NCI-H1105 (cell line): ENCODE measurements around the gene ELL.
"Not testable (repeated sequence)": the region's sequence is repeated elsewhere in the genome, so short reads cannot be mapped to it uniquely, and the experiment has no call there.

Source experiments
- DNase-seq: peaks from one replicate; lab custom pipeline; 2025; lab: John Stamatoyannopoulos, UW

Gene ELL

DNA sequence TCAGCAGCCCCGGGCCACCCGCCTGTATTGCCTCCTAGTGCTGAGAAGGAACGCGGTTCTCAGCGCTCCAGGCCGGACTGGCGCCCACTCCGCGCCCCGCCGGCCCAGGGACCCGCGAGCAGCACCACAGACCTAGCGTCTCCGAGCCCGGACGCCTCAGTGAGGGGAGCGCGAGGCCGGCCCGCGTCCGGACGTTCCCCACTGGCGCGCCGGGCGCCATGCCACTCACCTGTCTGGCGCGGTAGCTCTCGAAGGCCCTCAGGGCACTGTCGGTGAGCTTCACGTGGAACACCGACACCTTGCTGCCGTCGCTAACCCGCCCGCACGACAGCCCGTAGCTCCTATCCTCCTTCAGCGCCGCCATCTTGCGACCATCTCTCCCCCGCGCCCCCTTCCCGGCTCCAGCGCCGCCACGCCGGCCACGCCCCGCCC, at the start of gene ELL:
ELL (minus strand) TSS at position 379 of the 432 bp plus-strand sequence; CDS start at position 364, 15 bp downstream.
- DNase-seq = no peak

- DNase-seq = no peak
Observed at GRCh38 chr19:18568367-18568766, 46.5 kb upstream of the ELL start.

DNA sequence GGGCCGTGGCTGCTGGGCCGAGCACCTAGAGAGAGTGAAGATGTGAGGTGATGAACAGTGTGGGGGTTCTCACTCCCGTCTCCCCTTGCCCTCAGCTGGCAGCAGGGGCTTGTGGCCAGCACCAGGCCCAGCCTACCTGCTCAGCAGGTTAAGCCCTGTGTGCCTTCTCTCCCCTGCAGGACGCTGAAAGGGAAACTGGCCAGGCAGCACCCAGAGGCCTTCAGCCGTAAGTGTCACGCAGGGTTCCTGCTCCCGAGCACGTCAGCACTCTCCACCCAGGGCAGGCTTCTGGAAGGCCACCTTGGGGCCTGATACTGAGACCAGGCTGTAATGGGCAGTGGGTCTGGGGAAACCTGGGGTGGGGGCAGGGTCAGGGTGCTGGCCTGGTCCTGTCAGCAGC, 45.1 kb upstream of the ELL start:
- DNase-seq = no peak

GRCh38 chr19:18562086-18562485, 40.2 kb upstream of the ELL start:
- no peak for DNase-seq

DNA sequence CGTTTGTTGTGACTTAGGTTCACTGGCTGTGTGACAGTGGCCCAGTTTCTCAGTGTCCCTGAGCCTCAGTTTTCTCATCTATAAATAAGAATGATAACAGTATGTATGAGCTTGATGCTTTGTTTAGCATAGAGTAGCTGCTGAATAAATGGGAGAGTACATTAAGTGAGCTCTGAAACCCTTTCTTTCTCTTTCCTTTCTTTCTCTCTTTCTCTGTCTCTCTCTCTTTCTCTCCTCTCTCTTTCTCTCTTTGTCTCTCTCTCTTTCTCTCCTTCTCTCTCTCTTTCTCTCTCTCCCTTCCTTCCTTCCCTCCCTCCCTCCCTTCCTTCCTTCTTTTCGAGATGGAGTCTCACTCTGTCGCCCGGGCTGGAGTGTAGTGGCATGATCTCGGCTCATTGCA, 37.8 kb upstream of the ELL start:
- DNase-seq = no peak

DNA sequence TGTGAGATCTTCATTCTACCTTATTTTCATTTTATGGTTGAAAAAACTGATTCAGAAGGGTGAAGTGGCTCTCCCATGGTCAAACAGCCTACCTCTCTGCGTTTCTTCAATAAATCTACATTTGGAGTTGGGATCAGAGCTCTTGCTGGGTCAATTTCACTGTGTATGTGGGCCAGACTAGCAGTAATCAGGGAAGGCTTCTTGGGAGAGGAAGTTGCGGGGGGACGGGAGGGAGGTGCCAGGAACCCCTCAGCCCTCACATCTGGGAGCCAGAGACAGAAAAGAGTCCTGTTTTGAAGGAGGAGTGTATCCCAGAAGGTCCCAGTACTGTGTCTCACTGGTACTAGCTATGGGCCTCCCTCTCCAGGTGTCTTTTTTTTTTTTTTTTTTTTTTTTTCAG, 36.7 kb upstream of the ELL start:
- DNase-seq = no peak

DNA sequence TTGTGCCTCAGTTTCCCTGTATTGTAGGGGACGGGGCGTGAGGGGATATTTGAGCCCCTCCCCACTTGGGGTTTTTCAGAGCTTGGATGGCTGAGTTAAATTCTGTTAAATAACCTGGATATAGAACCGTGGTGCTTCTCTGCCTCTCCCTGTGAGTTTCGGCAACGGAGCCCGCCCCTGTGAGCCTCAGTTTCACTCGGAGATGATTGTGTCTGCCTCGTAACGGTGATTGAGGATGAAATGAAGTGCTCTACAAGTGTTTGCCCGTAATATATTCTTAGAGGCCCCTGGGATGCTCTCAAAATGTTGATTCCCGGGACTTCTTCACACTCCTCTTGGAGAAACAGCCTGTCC, 36.3 kb upstream of the ELL start:
- no peak for DNase-seq

DNA sequence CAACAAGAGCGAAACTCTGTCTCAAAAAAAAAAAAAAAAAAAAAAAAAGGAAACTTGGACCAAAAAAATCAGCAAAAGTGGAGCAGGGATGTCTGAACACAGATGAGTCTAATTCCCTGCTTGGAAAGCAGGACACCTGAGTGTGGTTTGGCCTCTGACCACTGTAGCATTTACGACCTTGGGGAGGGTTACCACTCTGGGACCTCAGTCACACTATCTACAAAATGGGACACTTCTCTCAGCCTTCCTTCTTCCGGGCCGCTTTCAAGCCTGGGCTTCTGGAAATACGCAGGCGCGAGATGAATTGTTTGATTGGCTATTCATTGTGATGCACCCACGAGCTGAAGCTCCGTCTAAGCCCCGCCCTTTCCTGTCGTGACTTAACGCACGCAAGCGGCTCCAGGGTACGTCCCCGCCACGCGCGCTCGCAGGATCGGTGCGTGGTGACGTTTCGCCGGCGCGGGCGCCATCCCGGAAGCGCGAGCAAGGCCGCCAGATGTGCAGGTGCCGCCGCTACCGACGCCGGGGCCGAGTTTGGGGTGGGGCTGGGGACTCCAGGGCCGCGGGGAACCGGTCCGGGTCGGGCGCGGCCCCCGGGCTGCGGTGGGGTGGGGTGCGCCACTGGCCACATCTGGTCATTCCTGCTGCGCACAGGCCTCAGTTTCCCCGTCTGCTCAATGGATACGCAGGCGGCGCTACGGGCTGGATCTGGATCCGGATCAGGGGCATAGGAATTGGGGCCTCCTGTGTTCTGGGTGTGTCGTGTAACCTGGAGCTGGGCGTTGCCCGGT, 35.7 kb upstream of the ELL start, which contains the start of gene KXD1:
KXD1 (plus strand) TSS at position 460 of the 791 bp plus-strand sequence. CDS start 4,187 bp downstream, outside the sequence.
- DNase-seq = peak; percentile 98

DNA sequence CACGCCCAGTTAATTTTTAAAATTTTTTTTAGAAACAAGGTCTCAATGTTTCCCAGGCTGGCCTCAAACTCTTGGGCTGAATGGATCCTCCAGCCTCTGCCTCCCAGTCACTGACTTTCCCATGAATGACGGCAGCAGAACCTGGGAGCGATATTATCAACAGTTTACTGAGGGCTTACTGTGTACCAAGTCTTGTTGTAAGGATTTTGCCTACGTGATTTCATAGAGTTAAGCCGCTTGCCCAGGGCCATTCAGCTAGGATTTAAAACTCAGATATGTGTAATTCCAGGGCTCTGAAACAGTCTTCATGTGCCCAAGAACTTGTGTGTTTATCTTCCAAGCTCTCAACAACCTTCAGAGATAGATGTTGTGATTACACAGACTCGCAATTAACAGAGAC, 29.8 kb upstream of the ELL start:
- DNase-seq = no peak

DNA sequence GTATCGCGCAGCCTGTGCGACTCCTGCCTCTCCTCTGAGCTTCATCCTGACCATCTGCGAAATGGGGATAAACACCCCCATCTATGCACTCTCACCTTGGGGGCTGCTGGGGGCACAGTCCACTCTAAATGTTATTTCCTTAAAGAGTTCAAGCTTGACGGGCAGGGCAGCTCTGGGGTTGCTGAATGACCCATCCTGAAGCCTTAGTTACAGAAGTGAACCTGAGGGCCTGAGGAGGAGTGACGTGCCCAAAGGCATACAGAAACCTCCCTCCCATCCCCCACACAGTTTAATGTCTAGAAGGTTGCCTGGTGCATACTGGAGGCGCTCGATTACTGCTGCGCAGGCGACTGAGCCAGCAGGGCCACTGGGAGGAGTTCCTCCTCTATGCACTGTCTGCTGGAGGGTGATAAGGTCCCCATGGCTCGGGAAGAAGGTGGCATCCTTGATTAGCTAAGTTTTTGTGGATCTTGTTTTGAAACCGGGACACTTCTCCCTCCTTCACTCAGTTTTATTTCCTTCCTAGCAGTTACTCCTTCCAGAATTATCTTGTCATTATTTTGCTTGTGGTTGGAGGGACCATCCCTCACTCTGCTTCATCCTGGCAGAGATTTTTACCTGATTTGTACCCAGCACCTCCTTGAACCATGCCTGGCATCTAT, 22.1 kb upstream of the ELL start:
- DNase-seq = no peak

GRCh38 chr19:18542941-18543813, 21.3 kb upstream of the ELL start, which contains the start of gene FKBP8:
FKBP8 (minus strand) TSS chr19:18543573; CDS start chr19:18541970, 1,603 bp downstream.
- DNase-seq = peak; percentile 89

DNA sequence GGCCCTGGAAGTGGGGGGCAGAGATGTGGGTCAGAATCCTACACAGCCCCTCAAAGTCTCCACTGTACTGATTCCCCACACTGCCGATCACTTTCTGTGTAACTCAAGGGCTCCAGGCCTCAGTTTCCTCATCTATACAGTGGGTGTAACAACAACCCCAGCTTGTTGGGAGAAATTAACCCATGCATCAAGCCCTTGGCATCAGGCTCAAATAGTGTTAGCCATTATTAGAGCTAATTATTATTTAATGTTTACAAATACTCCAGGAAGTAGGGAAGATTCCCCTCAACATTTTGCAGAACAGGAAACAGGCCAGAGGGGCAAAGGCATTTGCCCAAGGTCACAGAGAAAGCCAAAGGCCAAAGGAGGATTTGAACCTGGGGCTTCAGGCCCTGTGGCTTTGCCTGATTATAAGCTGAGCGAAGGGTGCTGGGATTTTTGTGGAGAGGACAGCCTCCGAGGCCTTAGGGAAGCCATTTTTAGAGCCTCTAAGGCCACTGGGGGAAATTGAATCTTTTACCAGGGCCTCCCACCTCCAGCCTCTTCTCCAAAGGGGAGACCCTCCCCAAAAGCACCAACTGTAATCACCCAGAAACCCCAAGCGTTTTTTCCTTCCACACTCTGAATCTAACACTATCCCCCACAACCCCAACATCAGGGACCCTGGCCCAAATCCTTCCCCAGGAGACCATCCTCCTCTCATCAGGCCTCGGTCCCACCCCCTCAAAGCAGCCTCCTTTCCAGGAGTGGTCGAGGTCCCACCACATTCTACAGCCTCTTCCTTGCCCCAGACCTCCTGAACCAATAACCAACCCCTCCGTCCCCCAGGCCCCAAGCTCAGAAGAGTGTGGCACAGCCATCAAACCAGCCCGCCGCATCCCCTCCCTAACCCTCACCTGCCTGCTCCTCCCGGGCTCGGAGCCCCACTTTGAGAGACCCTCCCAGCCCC, 20.4 kb upstream of the ELL start:
- peak; percentile 32 for DNase-seq

DNA sequence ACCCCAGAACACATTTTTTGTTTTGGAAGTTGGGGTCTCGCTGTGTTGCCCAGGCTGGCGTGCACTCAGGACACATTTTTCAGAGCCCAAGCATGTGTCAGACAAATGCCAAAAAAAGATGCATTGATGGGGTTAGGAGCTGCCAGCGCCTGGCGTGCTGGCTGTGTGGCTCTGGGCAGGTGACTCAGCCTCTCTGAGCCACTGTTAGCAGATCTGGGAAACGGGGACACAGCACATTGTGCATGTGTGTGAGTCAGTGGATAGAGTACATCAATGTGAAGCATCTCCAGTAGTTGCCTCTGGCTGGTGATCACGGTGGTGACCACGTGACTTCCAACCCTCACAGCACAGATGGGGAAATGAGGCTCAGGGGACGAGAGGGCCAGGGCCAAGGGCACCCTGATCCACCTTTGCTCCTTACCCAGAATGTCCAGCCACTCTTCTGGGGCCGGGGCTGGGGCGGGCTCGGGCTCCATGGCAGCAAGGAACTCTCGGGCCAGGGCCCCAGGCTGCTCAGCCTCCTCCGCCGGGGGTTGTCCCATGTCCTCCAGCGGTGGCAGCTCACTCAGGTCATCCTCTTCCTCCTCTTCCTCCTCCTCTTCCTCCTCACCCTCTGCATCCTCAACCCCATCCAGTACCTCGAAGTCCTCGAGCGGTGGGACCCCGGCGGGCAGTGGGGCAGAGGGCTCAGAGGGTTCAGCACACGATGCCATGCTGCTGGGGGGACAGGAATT, 19.6 kb upstream of the ELL start:
- no peak for DNase-seq

DNA sequence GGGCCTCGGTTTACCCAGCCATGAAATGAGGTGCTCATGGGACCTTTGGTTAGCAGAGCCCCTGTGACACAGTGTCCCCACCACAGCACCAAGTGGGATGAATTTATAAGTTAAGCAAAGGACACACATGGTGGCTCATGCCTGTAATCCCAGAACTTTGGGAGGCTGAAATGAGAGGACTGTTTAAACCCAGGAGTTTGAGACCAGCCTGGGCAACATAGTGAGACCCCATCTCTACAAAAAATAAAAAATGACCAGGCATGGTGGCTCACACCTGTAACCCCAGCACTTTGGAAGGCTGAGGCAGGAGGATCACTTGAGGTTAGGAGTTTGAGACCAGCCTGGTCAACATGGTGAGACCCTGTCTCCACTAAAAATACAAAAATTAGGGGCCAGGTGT, 18.3 kb upstream of the ELL start:
- not testable (repeated sequence) for DNase-seq

DNA sequence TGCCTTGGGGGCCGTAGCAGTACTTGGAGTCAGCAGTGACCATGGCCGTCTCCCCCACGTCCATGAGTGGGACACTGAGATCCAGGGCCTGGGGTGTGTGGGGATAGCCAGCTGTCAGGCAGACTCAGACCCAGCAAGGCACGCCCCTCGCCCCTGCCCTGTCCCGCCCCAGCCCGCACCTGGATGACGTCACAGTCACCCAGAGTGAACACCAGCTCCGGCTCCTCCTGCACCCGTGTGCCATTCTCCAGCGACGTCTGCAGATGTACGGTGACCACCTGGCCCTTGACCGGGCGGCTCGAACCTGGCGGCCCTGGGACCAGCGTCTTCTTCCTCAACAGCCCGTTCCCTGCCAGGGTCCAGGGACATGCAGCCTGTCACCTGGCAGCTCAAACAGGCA, 17.5 kb upstream of the ELL start:
- DNase-seq = no peak

- no peak for DNase-seq
Observed at GRCh38 chr19:18538115-18538514, 16.2 kb upstream of the ELL start.

GRCh38 chr19:18537431-18537830, 15.6 kb upstream of the ELL start:
- DNase-seq = no peak

DNA sequence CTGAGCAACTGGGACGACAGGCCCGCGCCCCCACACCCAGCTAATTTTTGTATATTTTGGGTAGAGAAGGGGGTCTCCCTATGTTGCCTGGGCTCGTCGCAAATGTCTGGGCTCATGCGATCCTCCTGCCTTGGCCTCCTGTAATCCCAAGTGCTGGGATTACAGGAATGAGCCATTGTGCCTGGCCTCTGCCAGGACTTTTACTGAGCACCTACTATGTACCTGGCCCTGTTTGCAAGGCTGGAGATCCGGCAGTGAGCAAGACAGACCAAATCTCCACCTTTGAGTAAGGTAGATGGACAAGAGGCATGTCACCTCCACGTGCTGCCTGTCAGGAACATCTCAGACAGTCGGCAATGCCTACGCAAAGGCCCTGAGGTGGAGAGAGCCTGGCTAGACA, 14.6 kb upstream of the ELL start:
- no peak for DNase-seq

DNA sequence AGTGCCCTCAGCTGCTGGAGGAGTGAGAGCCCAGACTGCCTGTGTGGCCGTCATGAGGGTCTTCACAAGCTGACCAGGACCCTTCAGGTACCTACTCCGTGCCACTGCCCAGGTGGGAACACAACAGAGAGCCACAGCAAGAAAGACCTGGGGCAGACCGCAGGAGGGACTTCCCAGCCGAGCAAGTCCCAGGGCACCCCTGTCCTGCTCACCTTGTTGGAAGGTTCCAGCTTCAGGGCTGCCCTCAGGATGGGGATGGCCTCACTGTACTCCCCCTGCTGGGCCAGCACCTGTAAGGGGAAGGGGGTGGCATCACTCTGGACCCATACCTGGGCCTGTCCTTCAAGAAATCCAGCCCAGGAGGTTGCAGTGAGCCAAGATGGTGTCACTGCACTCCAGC, 11.2 kb upstream of the ELL start:
- DNase-seq = no peak

DNA sequence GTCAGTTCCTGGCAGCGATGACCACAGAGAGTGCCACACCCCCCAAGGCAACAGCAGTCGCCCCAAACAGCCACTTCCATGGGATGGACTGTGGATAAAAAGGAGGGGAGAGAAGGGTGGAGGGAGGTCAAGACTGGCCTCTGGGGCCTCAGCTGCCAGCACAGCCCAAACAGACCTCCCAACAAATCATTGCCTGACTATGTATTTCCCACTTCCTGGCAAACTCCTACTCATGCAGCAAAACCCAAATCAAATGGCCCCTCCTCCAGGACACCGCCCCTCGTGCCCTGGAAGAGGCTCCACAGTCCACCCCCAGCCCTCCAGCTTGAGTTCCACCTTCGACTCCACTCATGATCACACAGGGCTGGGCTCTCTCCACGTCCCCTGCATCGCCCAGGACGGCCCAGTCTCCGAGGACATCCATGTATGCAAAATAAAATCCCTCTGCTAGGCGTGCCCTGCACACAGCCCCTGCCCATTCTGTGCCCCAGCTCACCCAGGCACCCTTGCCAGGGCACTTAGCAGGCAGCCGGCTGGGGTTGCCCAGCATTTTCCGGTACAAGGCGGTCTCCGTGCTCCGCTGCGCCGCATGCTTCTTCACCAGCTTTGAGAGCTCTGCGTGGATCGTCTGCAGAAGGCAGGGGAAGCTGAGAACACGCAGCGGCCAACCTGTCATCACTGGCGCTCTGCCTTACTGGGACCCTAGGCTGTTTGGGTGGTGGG, 10.5 kb upstream of the ELL start:
- DNase-seq = no peak
